ENCODE measurements around the gene ASMTL. TPM values are rescaled to one million over a fixed set of nuclear protein-coding genes. Genes with fewer than 3 reads are reported as not detected.

Gene ASMTL
- total RNA-seq, 2 donors from 2014 or later = 30.8 to 43.5 TPM

DNA sequence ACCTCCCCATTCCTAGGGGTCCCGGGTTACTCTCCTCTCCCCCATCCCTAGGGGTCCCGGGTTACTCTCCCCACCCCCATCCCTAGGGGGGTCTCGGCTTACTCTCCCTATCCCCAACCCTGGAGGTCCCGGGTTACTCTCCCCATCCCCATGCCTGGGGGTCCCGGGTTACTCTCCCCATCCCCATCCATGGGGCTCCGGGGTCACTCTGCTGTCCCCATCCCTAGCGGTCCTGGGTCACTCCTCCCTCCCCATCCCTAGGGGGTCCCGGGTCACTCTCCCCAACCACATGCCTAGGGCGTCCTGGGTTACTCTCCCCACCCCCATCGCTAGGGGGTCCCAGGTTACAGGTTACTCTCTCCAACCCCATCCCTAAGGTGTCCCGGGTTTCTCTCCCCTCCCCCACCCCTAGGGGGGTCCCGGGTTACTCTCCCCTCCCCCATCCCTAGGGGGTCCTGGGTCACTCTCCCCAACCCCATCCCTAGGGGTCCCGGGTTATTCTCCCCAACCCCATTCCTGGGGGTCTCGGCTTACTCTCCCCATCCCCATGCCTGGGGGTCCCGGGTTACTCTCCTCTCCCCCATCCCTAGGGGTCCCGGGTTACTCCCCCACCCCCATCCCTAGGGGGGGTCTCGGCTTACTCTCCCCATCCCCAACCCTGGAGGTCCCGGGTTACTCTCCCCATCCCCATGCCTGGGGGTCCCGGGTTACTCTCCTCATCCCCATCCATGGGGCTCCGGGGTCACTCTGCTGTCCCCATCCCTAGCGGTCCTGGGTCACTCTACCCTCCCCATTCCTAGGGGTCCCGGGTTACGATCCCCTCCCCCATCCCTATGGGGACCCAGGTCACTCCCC, 821 bp downstream of the ASMTL start:
- no peak for DNase-seq (ENCODE audit: low spot score)
- H3K27ac ChIP-seq = peak overlapping the region; percentile 60
- ATAC-seq (ENCODE audit: insufficient number of reproducible peaks, low FRiP score, low read depth) = no peak

DNA sequence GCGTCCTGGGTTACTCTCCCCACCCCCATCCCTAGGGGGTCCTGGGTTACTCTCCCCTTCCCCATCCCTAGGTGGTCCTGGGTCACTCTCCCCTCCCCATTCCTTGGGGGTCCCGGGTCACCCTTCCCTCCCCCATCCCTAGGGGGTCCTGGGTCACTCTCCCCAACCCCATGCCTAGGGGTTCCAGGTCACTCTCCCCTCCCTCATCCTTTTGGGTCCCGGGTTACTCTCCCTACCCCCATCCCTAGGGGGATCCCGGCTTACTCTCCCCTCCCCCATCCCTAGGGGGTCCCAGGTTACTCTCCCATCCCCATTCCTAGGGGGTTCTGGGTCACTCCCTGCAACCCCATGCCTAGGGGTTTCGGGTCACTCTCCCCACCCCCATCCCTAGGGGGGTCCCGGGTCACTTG, 1.5 kb downstream of the ASMTL start:
- ATAC-seq (ENCODE audit: insufficient number of reproducible peaks, low FRiP score, low read depth) = no peak
- Histone ChIP-seq H3K36me3 (no peaks in the 10 kb centered on the region), H3K4me3 (peak overlapping the region; percentile 91), H3K27ac (no peak overlapping the region), H3K9me3 (no peaks in the 10 kb centered on the region), H3K27me3 (replicated peaks; ENCODE audit: insufficient read depth) (no peaks in the 10 kb centered on the region), H3K4me1 (ENCODE audit: control insufficient read depth in 1 of 2, low read depth in 2 of 2) (peaks cover 8 to 22% of the 10 kb centered on the region in 2 donors)
- DNase-seq (ENCODE audit: low spot score) = no peak
- TF ChIP-seq, protein P1, sequence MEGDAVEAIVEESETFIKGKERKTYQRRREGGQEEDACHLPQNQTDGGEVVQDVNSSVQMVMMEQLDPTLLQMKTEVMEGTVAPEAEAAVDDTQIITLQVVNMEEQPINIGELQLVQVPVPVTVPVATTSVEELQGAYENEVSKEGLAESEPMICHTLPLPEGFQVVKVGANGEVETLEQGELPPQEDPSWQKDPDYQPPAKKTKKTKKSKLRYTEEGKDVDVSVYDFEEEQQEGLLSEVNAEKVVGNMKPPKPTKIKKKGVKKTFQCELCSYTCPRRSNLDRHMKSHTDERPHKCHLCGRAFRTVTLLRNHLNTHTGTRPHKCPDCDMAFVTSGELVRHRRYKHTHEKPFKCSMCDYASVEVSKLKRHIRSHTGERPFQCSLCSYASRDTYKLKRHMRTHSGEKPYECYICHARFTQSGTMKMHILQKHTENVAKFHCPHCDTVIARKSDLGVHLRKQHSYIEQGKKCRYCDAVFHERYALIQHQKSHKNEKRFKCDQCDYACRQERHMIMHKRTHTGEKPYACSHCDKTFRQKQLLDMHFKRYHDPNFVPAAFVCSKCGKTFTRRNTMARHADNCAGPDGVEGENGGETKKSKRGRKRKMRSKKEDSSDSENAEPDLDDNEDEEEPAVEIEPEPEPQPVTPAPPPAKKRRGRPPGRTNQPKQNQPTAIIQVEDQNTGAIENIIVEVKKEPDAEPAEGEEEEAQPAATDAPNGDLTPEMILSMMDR (IDR thresholded peaks at IDR 0.05) = no peak

More for the DNA sequence above, 821 bp downstream of the ASMTL start:
- peak overlapping the region; percentile 91 for H3K4me3 ChIP-seq
- peaks cover 8 to 22% of the 10 kb centered on the region in 2 donors for H3K4me1 ChIP-seq (ENCODE audit: control insufficient read depth in 1 of 2, low read depth in 2 of 2)
- H3K36me3 ChIP-seq = no peaks in the 10 kb centered on the region
- TF ChIP-seq, protein P1 (IDR thresholded peaks at IDR 0.05) = no peak
- no peaks in the 10 kb centered on the region for H3K9me3 ChIP-seq
- H3K27me3 ChIP-seq (replicated peaks; ENCODE audit: insufficient read depth) = no peaks in the 10 kb centered on the region

DNA sequence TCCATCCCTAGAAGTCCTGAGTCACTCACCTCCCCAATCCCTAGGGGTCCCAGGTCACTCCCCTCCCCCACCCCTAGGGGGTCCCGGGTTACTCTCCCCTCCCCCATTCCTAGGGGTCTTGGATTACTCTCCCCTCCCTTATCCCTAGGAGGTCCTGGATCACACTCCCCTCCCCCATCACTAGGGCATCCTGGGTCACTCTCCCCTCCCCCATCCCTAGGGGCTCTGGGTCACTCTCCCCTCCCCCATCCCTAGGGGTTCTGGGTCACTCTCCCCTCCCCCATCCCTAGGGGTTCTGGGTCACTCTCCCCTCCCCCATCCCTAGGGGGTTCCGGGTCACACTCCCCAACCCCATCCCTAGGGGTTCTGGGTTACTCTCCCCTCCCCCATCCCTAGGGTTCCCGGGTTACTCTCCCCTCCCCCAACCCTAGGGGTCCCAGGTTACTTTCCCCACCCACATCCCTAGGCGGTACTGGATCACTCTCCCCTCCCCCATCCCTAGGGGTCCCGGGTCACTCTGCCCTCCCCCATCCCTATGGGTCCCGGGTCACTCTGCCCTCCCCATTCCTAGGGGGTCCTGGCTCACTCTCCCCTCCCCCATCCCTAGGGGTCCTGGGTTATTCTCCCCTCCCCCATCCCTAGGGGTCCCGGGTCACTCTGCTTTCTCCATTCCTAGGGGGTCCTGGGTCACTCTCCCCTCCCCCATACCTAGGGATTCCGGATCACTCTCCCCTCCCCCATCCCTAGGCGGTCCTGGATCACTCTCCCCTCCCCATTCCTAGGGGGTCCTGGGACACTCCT, 2.1 kb downstream of the ASMTL start:
- TF ChIP-seq, protein P1 (IDR thresholded peaks at IDR 0.05) = no peak
- Histone ChIP-seq H3K36me3 (no peaks in the 10 kb centered on the region), H3K4me3 (no peak overlapping the region), H3K27me3 (replicated peaks; ENCODE audit: insufficient read depth) (no peaks in the 10 kb centered on the region), H3K9me3 (no peaks in the 10 kb centered on the region), H3K27ac (no peak overlapping the region), H3K4me1 (ENCODE audit: control insufficient read depth in 1 of 2, low read depth in 2 of 2) (peaks cover 8 to 22% of the 10 kb centered on the region in 2 donors)
- DNase-seq (ENCODE audit: low spot score) (no peak), ATAC-seq (ENCODE audit: insufficient number of reproducible peaks, low FRiP score, low read depth) (no peak)

DNA sequence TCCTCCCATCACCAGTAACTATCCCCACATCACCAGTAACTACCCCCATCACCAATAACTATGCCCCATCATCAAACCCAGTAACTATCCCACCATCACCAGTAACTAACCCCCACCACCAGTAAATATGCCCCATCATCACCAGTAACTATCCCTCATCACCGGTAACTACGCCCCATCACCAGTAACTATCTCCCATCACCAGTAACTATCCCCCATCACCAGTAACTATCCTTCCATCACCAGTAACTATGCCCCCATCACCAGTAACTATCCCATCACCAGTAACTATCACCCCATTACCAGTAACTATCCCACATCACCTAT, 2.9 kb downstream of the ASMTL start:
- TF ChIP-seq, protein P1 (IDR thresholded peaks at IDR 0.05) = no peak
- Histone ChIP-seq H3K9me3 (no peaks in the 10 kb centered on the region), H3K4me1 (ENCODE audit: control insufficient read depth in 1 of 2, low read depth in 2 of 2) (peaks cover 8 to 22% of the 10 kb centered on the region in 2 donors), H3K27me3 (replicated peaks; ENCODE audit: insufficient read depth) (no peaks in the 10 kb centered on the region), H3K36me3 (no peaks in the 10 kb centered on the region), H3K4me3 (no peak overlapping the region), H3K27ac (no peak overlapping the region)
- DNase-seq (ENCODE audit: low spot score) (no peak), ATAC-seq (ENCODE audit: insufficient number of reproducible peaks, low FRiP score, low read depth) (no peak)

All from thoracic aorta (tissue), 2 donors.